K562 (cell line): ENCODE results near the gene RHAG. TPM values are rescaled to one million over a fixed set of nuclear protein-coding genes. Genes with fewer than 3 reads are reported as not detected.

Experiments used
- ATF1 ChIP-seq, 2 experiments: fragments of 450-650 bp in 1 of 2; IDR thresholded peaks; 2 replicates each; pipeline ENCODE4 v1.6.1; 2016; ENCODE audit warnings: missing compliant biosample characterization in 1 of 2, missing genetic modification characterization in 1 of 2
- ATF6 ChIP-seq: sonication (generic); formaldehyde crosslinking; IDR thresholded peaks from 2 replicates; pipeline ENCODE4 v1.4.0; 2020; ENCODE audit warnings: mild to moderate bottlenecking, missing genetic modification reagents
- EWSR1 ChIP-seq: fragments of 450-650 bp; IDR thresholded peaks from 2 replicates; pipeline ENCODE4 v1.6.1; 2018; ENCODE audit warnings: borderline replicate concordance, mild to moderate bottlenecking, low read depth, moderate library complexity; ENCODE audit not compliant: partially characterized antibody
- HNRNPLL ChIP-seq: fragments of 200-400 bp; formaldehyde crosslinking; IDR thresholded peaks from 2 replicates; pipeline ENCODE4 v1.6.1; 2017; ENCODE audit warnings: low read length, low read depth, mild to moderate bottlenecking; ENCODE audit not compliant: poor library complexity, severe bottlenecking
- KAT7 ChIP-seq: sonication (generic); formaldehyde crosslinking; IDR thresholded peaks from 2 replicates; pipeline ENCODE4 v1.8.0; 2022; ENCODE audit warnings: missing genetic modification reagents, mild to moderate bottlenecking, borderline replicate concordance
- MECOM ChIP-seq: fragments of 250-450 bp; sonication (Bioruptor Pico); IDR thresholded peaks from 2 replicates; pipeline ENCODE4 v1.8.0; 2022; ENCODE audit warnings: inconsistent platforms
- MLX ChIP-seq, 2 experiments: fragments of 450-650 bp in 1 of 2; sonication (generic) in 1 of 2; formaldehyde crosslinking; conservative IDR thresholded peaks; 2 replicates each; pipeline versions ENCODE4 v1.4.0 to v1.8.1; 2020 to 2022; ENCODE audit warnings: mild to moderate bottlenecking in 1 of 2, missing genetic modification reagents in 1 of 2
- ZNF146 ChIP-seq: IDR thresholded peaks from one replicate; pipeline ENCODE4 v1.6.1; 2018; ENCODE audit warnings: missing compliant biosample characterization; ENCODE audit not compliant: unreplicated experiment
- ZNF165 ChIP-seq: fragments of 250-450 bp; sonication (Bioruptor Pico); IDR thresholded peaks from 2 replicates; pipeline ENCODE4 v1.4.0; 2020; ENCODE audit warnings: borderline replicate concordance
- ZNF655 ChIP-seq: fragments of 250-450 bp; sonication (Bioruptor Pico); IDR thresholded peaks from 2 replicates; pipeline ENCODE4 v1.5.0; 2021
- ZNF696 ChIP-seq: fragments of 250-450 bp; sonication (Bioruptor Pico); conservative IDR thresholded peaks from 2 replicates; pipeline ENCODE4 v1.4.0; 2020; ENCODE audit warnings: mild to moderate bottlenecking, moderate library complexity
- polyA plus RNA-seq, 8 experiments: library from polyadenylated mRNA; depleted of rRNA in 4 of 8; stranded (reverse) in 5 of 8; unstranded in 3 of 8; fragments of >200 nt; fragmentation: Nextera tagmentation in 2 of 8; fragmentation: Illumina TruSeq in 1 of 8; extraction: Ambion mirVana in 2 of 8; extraction: Trizol in 1 of 8; gene quantifications; 2 replicates each; pipeline versions ENCODE4 v1.2.1 to v1.2.3, GENCODE V29; 2011 to 2014; ENCODE audit warnings: inconsistent platforms in 1 of 8, missing spikeins in 1 of 8
- total RNA-seq, 7 experiments: library from RNA; depleted of rRNA in 6 of 7; stranded (reverse); fragments of >200 nt in 6 of 7; fragmentation: Illumina TruSeq in 2 of 7; extraction: Trizol in 2 of 7; gene quantifications; 2 replicates each; pipeline versions ENCODE4 v1.2.1 to v1.2.3, GENCODE V29; 2011 to 2021; ENCODE audit warnings: low replicate concordance in 1 of 7
- TF ChIP-seq, protein P1 (sequence below): fragments of 450-650 bp; IDR thresholded peaks from 2 replicates; pipeline ENCODE4 v1.6.1; 2018; ENCODE audit not compliant: partially characterized antibody

The RHAG gene
- total and polyA plus RNA-seq, 9 of the 15 experiments (the other 6 are each of a cell fraction or from before 2014, with no cell fraction given): 290 to 1,202 (median 505) TPM

DNA sequence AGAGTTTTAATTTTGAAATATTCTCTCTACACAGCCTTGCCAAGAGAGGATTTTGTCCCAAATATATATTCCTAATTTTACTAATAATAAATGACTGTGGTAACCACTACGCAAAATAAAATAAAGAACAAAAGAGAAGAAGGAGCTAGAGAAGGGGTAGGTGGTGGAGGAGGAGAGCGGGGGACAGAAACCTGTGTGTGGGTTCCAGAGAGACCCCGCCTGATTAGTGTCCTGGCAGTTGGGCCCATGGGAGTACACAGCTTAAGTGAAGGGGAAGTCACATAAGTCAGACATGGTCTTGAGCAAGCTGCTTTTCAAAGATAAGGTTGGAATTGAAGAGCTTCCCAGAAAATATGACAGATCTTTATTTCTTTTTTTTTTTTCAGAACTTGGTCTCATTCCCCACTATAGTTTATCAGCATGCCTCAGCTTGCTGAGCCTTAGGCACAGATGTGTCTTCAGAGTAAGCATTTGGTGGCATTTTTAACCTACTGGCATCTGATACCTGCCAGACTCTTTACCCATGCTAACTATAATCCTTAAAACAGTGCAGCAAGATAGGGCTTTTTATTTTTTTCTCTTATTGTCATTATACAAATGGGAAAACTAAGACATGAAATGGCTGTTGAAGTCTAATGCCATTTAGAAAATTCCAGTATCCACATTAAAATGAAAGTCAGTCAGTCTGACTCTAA lies 9.6 kb upstream of the RHAG start (continued):
- no peak for TF ChIP-seq ATF6 (CRISPR knock-in tag)
- TF ChIP-seq MLX (CRISPR knock-in tag; conservative IDR thresholded peaks at IDR 0.05): no peak
- TF ChIP-seq MECOM (CRISPR knock-in tag): no peak
- TF ChIP-seq ZNF165: no peak
- TF ChIP-seq ATF1 (CRISPR knock-in tag; IDR thresholded peaks at IDR 0.05): no peak
- peak; percentile 77 for TF ChIP-seq ATF1 (tag; IDR thresholded peaks at IDR 0.05)
- no peak for TF ChIP-seq ZNF146 (CRISPR knock-in tag)
- TF ChIP-seq KAT7 (CRISPR knock-in tag): no peak
- TF ChIP-seq, protein P1, sequence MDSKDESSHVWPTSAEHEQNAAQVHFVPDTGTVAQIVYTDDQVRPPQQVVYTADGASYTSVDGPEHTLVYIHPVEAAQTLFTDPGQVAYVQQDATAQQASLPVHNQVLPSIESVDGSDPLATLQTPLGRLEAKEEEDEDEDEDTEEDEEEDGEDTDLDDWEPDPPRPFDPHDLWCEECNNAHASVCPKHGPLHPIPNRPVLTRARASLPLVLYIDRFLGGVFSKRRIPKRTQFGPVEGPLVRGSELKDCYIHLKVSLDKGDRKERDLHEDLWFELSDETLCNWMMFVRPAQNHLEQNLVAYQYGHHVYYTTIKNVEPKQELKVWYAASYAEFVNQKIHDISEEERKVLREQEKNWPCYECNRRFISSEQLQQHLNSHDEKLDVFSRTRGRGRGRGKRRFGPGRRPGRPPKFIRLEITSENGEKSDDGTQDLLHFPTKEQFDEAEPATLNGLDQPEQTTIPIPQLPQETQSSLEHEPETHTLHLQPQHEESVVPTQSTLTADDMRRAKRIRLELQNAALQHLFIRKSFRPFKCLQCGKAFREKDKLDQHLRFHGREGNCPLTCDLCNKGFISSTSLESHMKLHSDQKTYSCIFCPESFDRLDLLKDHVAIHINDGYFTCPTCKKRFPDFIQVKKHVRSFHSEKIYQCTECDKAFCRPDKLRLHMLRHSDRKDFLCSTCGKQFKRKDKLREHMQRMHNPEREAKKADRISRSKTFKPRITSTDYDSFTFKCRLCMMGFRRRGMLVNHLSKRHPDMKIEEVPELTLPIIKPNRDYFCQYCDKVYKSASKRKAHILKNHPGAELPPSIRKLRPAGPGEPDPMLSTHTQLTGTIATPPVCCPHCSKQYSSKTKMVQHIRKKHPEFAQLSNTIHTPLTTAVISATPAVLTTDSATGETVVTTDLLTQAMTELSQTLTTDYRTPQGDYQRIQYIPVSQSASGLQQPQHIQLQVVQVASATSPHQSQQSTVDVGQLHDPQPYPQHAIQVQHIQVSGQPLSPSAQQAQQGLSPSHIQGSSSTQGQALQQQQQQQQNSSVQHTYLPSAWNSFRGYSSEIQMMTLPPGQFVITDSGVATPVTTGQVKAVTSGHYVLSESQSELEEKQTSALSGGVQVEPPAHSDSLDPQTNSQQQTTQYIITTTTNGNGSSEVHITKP: peak; percentile 51
- no peak for TF ChIP-seq HNRNPLL
- TF ChIP-seq ZNF696 (CRISPR knock-in tag): no peak
- no peak for TF ChIP-seq EWSR1
- TF ChIP-seq ZNF655 (CRISPR knock-in tag): no peak
